GM21447 (cell line): ENCODE measurements around the gene CHST5.
"Not testable (repeated sequence)": the region's sequence is repeated elsewhere in the genome, so short reads cannot be mapped to it uniquely, and the experiment has no call there.

Experiments
- ATAC-seq: cut with Tn5 transposase; IDR thresholded peaks from one replicate; pipeline ENCODE4 v1.9.1; 2021; ENCODE audit not compliant: unreplicated experiment

Gene CHST5

DNA sequence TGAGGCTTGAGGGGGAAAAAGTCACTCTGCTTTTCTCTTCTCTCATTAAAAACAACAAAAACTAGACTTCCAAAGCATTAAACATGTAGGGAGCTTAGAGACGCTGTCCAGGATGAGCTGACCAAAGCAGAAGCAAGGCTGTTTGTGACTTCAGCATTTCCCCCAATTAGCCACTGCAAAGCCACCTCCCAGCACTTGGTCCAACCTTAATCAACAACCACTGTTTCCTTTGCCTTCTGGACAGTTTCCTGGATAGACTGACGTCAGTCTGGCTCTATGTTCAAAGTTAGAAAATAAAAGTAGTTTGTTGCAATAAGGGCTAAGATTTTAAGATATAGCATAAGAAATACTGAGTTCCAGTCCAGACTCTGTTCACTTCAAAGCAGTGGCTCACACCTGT is 17.0 kb upstream of the CHST5 start:
- ATAC-seq = no peak

DNA sequence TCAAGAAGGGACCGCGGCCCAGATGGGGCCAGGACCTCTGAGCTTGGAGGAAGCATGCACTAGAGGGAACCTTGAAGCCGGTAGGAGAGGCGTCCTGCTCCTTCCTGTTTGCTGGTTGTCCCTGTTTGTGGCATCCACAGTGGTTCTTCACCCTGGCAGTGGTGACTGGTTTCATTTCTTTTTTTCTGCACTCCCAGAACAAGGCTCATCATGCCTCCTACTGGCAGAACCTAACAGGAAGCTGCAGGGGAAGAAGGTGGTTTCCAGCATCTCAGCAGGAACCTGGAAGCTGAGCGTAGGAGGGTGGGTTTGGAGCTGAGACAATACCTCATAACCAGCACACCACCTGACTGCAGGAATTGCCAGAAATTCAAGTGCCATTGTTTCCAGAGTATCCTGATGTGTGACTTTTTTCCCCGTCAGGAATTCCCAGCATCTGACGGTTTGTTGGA is 14.3 kb upstream of the CHST5 start:
- peak; percentile 88 for ATAC-seq

DNA sequence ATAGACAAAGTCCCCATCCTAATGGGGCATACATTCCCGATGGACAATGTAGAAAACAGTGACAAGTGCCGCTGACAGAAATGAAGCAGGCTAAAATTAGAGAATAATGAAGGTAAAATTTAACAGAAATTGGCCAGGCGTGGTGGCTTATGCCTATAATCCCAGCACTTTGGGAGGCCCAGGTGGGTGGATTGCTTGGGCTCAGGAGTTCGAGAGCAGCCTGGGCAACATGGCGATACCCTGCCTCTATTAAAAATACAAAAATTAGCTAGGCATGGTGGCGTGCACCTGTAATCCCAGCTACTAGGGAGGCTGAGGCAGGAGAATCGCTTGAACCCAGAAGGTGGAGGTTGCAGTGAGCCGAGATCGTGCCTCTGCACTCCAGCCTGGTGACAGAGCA is 12.5 kb upstream of the CHST5 start:
- ATAC-seq = not testable (repeated sequence)

DNA sequence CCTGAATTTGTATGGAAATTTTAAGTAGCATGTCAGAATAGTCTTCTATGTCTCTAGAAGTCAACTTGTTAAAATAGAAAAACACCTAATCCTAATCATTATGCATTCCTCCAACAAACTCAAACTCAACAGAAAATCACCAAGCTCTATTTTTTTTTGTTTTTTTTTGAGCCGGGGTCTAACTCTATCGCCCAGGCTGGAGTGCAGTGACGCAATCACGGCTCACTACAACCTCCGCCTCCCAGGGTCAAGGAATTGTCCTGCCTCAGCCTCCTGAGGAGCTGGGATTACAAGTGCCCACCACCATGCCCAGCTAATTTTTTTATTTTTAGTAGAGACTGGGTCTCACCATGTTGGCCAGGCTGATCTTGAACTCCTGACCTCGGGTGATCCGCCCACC is 10.4 kb upstream of the CHST5 start:
- ATAC-seq = no peak

DNA sequence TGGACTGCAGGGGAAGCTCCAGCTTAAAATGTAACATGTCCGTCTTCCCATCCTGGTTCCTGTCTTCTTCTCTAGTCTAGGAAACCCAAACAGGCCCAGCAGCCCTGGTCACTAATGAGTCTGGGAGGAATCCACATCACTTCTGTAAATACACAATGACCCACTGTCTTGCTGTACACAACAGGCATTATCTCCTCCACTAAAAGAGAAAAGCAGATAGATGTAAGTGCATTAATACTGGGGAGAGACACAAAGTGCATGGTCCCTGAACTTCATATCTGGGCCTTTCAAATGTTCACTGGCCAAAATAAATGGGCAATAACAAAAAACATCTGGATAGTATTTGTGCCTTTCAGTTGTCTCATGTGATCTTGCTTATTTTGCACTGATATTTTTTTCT is 10.0 kb upstream of the CHST5 start:
- not testable (repeated sequence) for ATAC-seq

DNA sequence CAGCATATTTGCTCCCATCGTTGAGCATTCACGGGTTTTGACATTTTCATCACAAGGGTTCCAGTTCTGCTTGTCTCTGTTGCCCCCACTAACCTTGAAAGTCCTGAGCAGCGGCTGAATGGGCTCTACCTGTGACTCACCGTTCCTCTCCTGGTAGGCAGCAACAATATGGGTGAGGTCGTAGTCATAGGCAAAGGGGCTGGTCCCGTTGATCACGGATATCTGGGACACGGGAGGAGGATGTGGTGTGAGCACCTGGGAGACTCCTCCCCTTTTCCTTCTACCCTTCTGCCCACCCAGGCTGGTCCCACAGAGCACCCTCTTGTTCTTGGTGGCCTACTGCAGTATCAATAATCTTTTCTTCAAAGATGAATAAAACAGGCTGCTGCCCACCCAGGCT is 6.6 kb upstream of the CHST5 start:
- not testable (repeated sequence) for ATAC-seq

GRCh38 chr16:75541236-75541635 is 5.3 kb upstream of the CHST5 start:
- no peak for ATAC-seq

- not testable (repeated sequence) for ATAC-seq
Observed at GRCh38 chr16:75538882-75539565, 3.1 kb upstream of the CHST5 start.

GRCh38 chr16:75537776-75538175 is 1.9 kb upstream of the CHST5 start:
- ATAC-seq = no peak

GRCh38 chr16:75535211-75535843 is 581 bp downstream of the CHST5 start:
- ATAC-seq = no peak

DNA sequence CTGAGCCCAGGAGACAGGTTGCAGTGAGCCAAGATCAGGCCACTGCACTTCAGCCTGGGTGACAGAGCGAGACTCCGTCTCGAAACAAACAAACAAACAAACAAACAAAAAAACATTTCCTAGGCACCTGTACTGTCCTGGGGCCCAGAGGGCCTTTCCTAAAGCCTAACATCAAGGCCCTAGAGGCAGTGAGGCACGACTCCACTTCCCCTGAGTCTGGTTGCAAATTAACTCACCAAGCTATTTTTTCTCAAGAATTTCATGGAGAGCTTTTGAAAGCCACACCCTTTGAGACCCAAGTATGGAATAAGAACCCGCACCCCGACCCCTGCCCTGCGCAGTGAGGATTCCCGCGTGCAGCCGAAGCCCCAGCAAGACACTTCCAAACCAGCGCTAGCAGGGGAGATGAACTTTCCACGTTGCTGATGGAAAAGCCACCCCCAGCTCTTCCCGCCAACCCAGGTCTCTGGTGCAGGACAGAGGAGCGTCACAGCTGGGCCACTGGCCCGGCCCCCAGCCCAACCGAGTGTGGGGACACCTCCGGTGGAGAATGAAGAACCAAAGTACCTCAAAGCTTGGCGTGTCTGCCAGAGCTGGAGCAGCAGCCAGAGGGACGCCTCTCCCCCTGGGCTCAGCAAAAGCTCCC is 1.2 kb downstream of the CHST5 start:
- no peak for ATAC-seq

GRCh38 chr16:75532791-75533190 is 3.1 kb downstream of the CHST5 start:
- ATAC-seq = no peak

DNA sequence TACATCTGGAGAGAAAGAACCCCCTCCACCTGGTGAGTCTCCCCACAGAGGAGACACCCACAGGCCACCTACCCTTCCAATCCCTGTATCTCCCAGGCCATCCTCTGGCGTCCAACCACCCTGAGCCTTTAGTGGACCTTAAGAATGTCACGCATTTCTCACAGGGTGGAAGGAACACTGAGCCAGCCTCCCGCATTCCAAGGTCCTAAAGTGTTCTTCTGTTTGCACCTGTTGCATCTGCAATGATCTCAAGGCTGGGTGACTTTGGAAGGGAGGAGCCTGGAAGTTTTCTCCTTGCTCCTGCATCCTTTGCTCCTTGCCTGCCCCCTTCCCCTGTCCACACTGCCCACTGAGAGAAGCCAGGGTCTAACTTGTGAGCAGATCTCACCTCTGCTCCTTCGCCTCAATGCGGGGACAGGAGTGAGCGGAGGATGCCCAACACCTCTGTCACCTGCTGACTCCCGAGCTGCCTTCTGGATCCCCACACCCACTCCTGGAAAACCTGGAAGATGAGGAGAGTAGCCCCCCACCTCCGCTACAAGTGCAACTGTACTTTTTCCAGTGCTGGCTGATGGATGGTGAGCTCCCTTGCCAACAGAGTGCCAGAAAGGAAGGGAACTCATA is 3.7 kb downstream of the CHST5 start:
- no peak for ATAC-seq

GRCh38 chr16:75529959-75530358 is 5.9 kb downstream of the CHST5 start:
- ATAC-seq = no peak

DNA sequence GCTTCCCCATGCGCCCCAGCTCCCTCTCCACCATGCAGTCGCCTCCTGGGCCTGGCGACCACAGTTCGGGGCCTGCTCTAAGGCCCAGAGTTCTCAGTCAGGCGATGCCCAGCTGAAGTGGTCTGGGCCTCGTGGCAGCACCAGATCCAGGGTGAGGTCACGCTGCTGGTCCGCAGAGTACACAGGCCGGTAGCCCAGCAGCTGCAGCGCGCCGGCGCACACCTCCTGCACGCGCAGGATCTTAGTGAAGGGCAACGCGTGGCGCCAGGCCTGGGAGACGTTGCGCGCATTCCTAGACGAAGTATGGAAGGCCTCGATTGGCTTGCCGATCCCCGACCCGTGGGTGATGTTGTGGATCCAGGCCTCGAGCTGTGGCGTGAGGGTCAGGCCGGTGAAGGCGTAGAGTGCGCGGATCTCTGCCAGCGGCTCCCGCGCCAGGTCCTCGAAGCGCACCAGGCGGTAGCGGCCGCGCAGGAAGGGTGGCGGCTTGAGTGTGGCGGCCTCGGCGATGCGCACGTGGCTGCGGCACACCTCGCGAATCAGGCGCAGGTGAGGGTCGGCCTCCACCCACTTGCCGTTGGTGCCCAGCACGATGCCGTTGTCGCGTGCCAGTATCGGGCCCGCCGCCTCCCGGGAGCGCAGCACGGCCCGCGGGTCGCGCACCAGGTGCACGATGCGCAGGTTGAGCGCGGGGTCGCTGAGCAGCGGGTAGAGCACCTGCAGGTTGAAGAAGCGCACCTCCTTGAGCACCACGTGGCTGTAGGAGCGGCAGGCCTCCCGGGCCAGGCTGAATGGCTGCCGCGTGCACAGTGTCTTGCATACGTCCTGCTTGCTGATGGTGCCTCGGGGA is 6.6 kb downstream of the CHST5 start:
- no peak for ATAC-seq

GRCh38 chr16:75527825-75528299 is 8.0 kb downstream of the CHST5 start:
- no peak for ATAC-seq

GRCh38 chr16:75526032-75526790 is 9.7 kb downstream of the CHST5 start:
- no peak for ATAC-seq

DNA sequence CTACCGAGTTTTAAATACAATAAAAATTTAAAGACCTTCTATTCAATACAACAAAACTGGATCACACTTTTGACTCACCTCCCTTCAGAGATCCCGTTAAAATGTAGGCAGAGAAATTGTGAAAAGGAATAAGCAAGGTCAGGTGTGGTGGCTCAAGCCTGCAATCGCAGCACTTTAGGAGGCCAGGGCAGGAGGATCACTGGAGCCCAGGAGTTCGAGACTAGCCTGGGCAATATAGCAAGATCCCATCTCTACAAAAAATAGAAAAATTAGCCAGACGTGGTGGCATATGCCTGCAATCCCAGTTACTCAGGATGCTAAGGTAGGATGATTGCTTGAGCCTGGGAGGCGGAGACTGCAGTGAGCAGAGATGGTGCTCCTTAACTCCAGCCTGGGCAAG is 16.7 kb downstream of the CHST5 start:
- no peak for ATAC-seq

DNA sequence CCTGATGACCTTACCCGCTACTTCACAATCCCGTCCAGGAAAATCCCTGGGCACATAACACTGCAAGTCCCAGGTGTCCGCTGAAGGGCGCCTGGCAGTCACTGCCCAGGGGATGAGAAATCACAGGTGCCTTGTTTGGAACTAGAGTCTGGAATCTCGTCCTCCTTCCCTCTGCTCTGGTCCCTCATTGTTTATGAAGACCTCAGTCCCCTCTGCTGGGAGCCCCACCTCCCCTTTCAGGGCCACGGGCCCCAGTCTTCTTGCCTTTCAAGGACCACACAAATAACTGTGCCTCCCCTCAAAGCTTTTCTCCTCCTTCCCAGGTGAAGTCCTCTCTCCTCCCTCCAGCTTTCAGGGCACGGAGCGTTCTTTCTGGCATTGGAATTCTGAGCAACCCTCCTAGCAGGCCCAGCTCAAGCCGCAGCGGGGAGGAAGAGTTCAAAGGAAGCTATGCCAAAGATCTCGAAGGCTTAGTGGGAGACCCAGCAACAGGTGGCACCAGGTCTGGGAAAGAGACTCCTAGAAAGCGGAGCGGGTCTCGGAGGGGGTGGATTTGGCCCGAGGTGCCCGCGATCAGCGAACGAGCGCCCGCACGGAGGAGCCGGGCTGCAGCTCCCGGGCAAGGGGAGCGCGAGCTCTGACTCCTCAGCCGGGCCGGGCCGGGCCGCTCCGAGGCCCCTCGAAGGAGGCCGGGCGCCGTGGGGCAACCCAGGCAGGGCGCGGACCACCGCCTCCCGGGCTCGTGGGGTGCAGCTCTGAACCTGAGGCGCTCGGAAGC is 19.5 kb downstream of the CHST5 start:
- peak; percentile 25 for ATAC-seq
